Adipose tissue (tissue), 3 donors: ENCODE data around the gene HDAC10. TPM values are rescaled to one million over a fixed set of nuclear protein-coding genes. Genes with fewer than 3 reads are reported as not detected.
"Not testable (repeated sequence)": the region's sequence is repeated elsewhere in the genome, so short reads cannot be mapped to it uniquely, and the experiment has no call there.

Source experiments
- H3K27ac ChIP-seq: one replicate; pipeline ENCODE4 v1.5.1; 2013; ENCODE audit warnings: low read depth, low read length
- WGBS, 3 donors: extraction: QIAGEN DNeasy Blood & Tissue Kit; methylation state at CpG; one replicate each; pipeline ENCODE4 v1.1.7; 2013; 5-methylcytosine and 5-hydroxymethylcytosine counted together
- polyA plus RNA-seq, 3 donors: library from polyadenylated mRNA; stranded (reverse); fragments of 200-250 nt; gene quantifications; one replicate each; pipeline ENCODE4 v1.2.3, GENCODE V29; 2013
- donor health status: healthy with polysubstance abuse.
- donor health status: Bipolar disorder and iron deficiency.
- donor health status: healthy.

HDAC10 gene
- polyA plus RNA-seq, 3 donors, result 23.7 to 30.9 (median 24.0) TPM

- H3K27ac ChIP-seq, result not testable (repeated sequence)
- 74 to 89% (median 86%) methylated on average over 10 of the region's 10 CpGs for WGBS, 3 donors
Observed at GRCh38 chr22:50273781-50274180, 22.7 kb upstream of the HDAC10 start.

GRCh38 chr22:50273352-50273751 lies 22.3 kb upstream of the HDAC10 start:
- H3K27ac ChIP-seq, result not testable (repeated sequence)
- 52 to 62% (median 53%) methylated on average over 10 to 11 of the region's 11 CpGs for WGBS, 3 donors

- H3K27ac ChIP-seq, result no peak overlapping the region
Observed at GRCh38 chr22:50272044-50272802, 21.2 kb upstream of the HDAC10 start.

GRCh38 chr22:50271519-50271970 lies 20.5 kb upstream of the HDAC10 start:
- WGBS, 3 donors, result 0 to 2% (median 1%) methylated on average over 24 to 45 of the region's 45 CpGs
- no peak overlapping the region for H3K27ac ChIP-seq

More at GRCh38 chr22:50272044-50272802, 21.2 kb upstream of the HDAC10 start:
- WGBS, 3 donors, result 43 to 57% (median 46%) methylated on average over 19 to 26 of the region's 26 CpGs

GRCh38 chr22:50270666-50271394 lies 19.8 kb upstream of the HDAC10 start:
- H3K27ac ChIP-seq, result no peak overlapping the region
- 1 to 3% (median 2%) methylated on average over 51 to 53 of the region's 53 CpGs for WGBS, 3 donors

GRCh38 chr22:50269970-50270665 lies 19.1 kb upstream of the HDAC10 start, which contains the start of gene MAPK11:
MAPK11 (minus strand) TSS chr22:50270380; CDS start chr22:50270292, 88 bp downstream.
- WGBS, 3 donors, result 1% methylated on average over 36 to 91 of the region's 92 CpGs
- peak within 1 kb of the TSS; percentile 6 for H3K27ac ChIP-seq

- no peak overlapping the region for H3K27ac ChIP-seq
- 5 to 24% (median 11%) methylated on average over 17 to 18 of the region's 18 CpGs for WGBS, 3 donors
Observed at GRCh38 chr22:50269573-50269969, 18.5 kb upstream of the HDAC10 start.

GRCh38 chr22:50268655-50269113 lies 17.6 kb upstream of the HDAC10 start:
- 21 to 43% (median 42%) methylated on average over 9 of the region's 9 CpGs for WGBS, 3 donors
- H3K27ac ChIP-seq, result no peak overlapping the region

GRCh38 chr22:50267591-50268390 lies 16.7 kb upstream of the HDAC10 start:
- no peak overlapping the region for H3K27ac ChIP-seq
- WGBS, 3 donors, result 11 to 33% (median 22%) methylated on average over 52 to 75 of the region's 75 CpGs

- WGBS, 3 donors, result 55 to 73% (median 71%) methylated on average over 35 to 37 of the region's 37 CpGs
- H3K27ac ChIP-seq, result no peak overlapping the region
Observed at GRCh38 chr22:50266994-50267393, 15.9 kb upstream of the HDAC10 start.

GRCh38 chr22:50264946-50265669 lies 14.0 kb upstream of the HDAC10 start:
- no peak overlapping the region for H3K27ac ChIP-seq
- WGBS, 3 donors, result 85 to 87% (median 86%) methylated on average over 15 of the region's 15 CpGs

- WGBS, 3 donors, result 83 to 92% (median 90%) methylated on average over 15 of the region's 15 CpGs
Observed at GRCh38 chr22:50264104-50264745, 13.2 kb upstream of the HDAC10 start.

GRCh38 chr22:50262973-50263617 lies 12.0 kb upstream of the HDAC10 start:
- H3K27ac ChIP-seq, result no peak overlapping the region
- WGBS, 3 donors, result 51 to 63% (median 61%) methylated on average over 9 of the region's 9 CpGs

More at GRCh38 chr22:50264104-50264745, 13.2 kb upstream of the HDAC10 start:
- H3K27ac ChIP-seq, result no peak overlapping the region

- no peak overlapping the region for H3K27ac ChIP-seq
- 47 to 53% (median 50%) methylated on average over 7 of the region's 7 CpGs for WGBS, 3 donors
Observed at GRCh38 chr22:50262460-50262911, 11.4 kb upstream of the HDAC10 start.

GRCh38 chr22:50261615-50262459 lies 10.8 kb upstream of the HDAC10 start, which contains the start of gene MAPK12:
MAPK12 (minus strand) TSS chr22:50261683; CDS start chr22:50261509, 174 bp downstream.
- 2 to 6% (median 5%) methylated on average over 30 to 58 of the region's 61 CpGs for WGBS, 3 donors
- H3K27ac ChIP-seq, result no peak within 1 kb of the TSS
